GM20000 (cell line): ENCODE data around the gene RFPL1.
"Not testable (repeated sequence)": the region's sequence is repeated elsewhere in the genome, so short reads cannot be mapped to it uniquely, and the experiment has no call there.

Experiments used
- DNase-seq: peaks from one replicate; pipeline ENCODE4 v3.0.0; 2012; ENCODE audit warnings: low spot score
- CTCF ChIP-seq: IDR thresholded peaks from 2 replicates; pipeline ENCODE4 v1.5.1; 2012; ENCODE audit warnings: mild to moderate bottlenecking, control low read depth; ENCODE audit errors: extremely low read depth, missing control alignments

RFPL1 gene

GRCh38 chr22:29485448-29485847 lies 47.1 kb downstream of the RFPL1 start:
- DNase-seq: no peak
- TF ChIP-seq CTCF: no peak

- no peak for TF ChIP-seq CTCF
- no peak for DNase-seq
These were observed 49.1 kb downstream of the RFPL1 start for GRCh38 chr22:29487426-29487986.

GRCh38 chr22:29489127-29489780 lies 50.9 kb downstream of the RFPL1 start:
- not testable (repeated sequence) for DNase-seq

- no peak for TF ChIP-seq CTCF
- no peak for DNase-seq
These were observed 52.6 kb downstream of the RFPL1 start for GRCh38 chr22:29491012-29491411.
